HepG2 (cell line): ENCODE data around the gene NLGN2. TPM values are rescaled to one million over a fixed set of nuclear protein-coding genes. Genes with fewer than 3 reads are reported as not detected.

Experiments used
- ATAC-seq: fragments of 200-7000 bp; cut with Tn5 transposase; 3 replicates; pipeline ENCODE4 v1.9.1; 2020; ENCODE audit warnings: mild to moderate bottlenecking, moderate library complexity
- BruUV-seq: library from RNA; stranded (reverse); fragments of 400-500 nt; replicated peaks from 2 replicates; lab custom pipeline; 2021; lab: Mats Ljungman, UMichigan
- CTCF ChIA-PET: fragments of 300-600 bp; formaldehyde crosslinking; extraction: SDS; loops from one replicate; lab custom pipeline; 2021; ENCODE audit warnings: low total read pairs, inconsistent platforms, low intra/inter-chr PET ratio; lab: Yijun Ruan, JAX
- POLR2A ChIA-PET: fragments of 350-600 bp; sonication (Branson Sonifier 250); formaldehyde crosslinking; loops from one replicate; lab custom pipeline; 2020; ENCODE audit warnings: antibody characterized with exemption, inconsistent platforms; lab: Yijun Ruan, JAX
- DNase-seq: peaks from one replicate; pipeline ENCODE4 v3.0.0-alpha.2; 2015; ENCODE audit warnings: low spot score
- FAIRE-seq: peaks from 3 replicates; lab custom pipeline; 2011; peaks lifted over from hg19 to GRCh38; lab: Jason Lieb, UNC
- H2AFZ ChIP-seq: one replicate; pipeline ENCODE4 v1.6.1; 2011; ENCODE audit warnings: low read length, inconsistent platforms
- H3K27ac ChIP-seq: fragments of 300-600 bp; 3 replicates; pipeline ENCODE4 v1.8.0; 2011; ENCODE audit warnings: mixed run types, mild to moderate bottlenecking, mixed read lengths, low read length, inconsistent platforms; ENCODE audit not compliant: insufficient read depth; ENCODE audit errors: extremely low read length
- H3K27me3 ChIP-seq, 2 experiments: fragments of 200-600 bp in 1 of 2; 2 replicates in 1 of 2; 3 replicates in 1 of 2; pipeline versions ENCODE4 v1.6.0 to v1.8.0; 2011; ENCODE audit warnings: low read length in 2 of 2, mild to moderate bottlenecking in 2 of 2, moderate library complexity in 2 of 2, inconsistent platforms in 1 of 2; ENCODE audit not compliant: insufficient read depth in 2 of 2, control insufficient read depth in 1 of 2
- H3K36me3 ChIP-seq, 2 experiments: fragments of 200-600 bp in 1 of 2; replicated peaks in 1 of 2; 2 replicates in 1 of 2; 3 replicates in 1 of 2; pipeline versions ENCODE4 v1.5.1 to v1.8.0; 2011; ENCODE audit warnings: low read length in 2 of 2, inconsistent platforms in 1 of 2; ENCODE audit not compliant: insufficient read depth in 2 of 2, control insufficient read depth in 1 of 2
- H3K4me1 ChIP-seq: 2 replicates; pipeline ENCODE4 v1.5.1; 2012; ENCODE audit warnings: low read length, inconsistent platforms; ENCODE audit not compliant: insufficient read depth
- H3K4me2 ChIP-seq: 2 replicates; pipeline ENCODE4 v1.6.0; 2011; ENCODE audit warnings: low read depth, low read length, inconsistent platforms
- H3K4me3 ChIP-seq, 3 experiments: fragments of 200-600 bp in 1 of 3; sonication (generic), shearing (Covaris generic) in 1 of 3; replicated peaks in 1 of 3; 2 replicates each; pipeline ENCODE4 v1.5.1; 2011 to 2016; ENCODE audit warnings: low read length in 3 of 3, inconsistent platforms in 2 of 3, low read depth in 2 of 3, mild to moderate bottlenecking in 2 of 3, control low read depth in 1 of 3, mixed read lengths in 1 of 3; ENCODE audit not compliant: insufficient read depth in 1 of 3
- H3K79me2 ChIP-seq: one replicate; pipeline ENCODE4 v1.6.1; 2011; ENCODE audit warnings: low read length, inconsistent platforms; ENCODE audit not compliant: insufficient read depth
- H3K9ac ChIP-seq: 2 replicates; pipeline ENCODE4 v1.6.0; 2011; ENCODE audit warnings: mild to moderate bottlenecking, low read depth, low read length, inconsistent platforms; ENCODE audit not compliant: insufficient read depth
- H3K9me3 ChIP-seq: 2 replicates; pipeline ENCODE4 v1.5.1; 2012; ENCODE audit warnings: mild to moderate bottlenecking, low read length
- H4K20me1 ChIP-seq: 2 replicates; pipeline ENCODE4 v1.6.0; 2011; ENCODE audit warnings: inconsistent platforms, mild to moderate bottlenecking, low read length, moderate library complexity; ENCODE audit not compliant: insufficient read depth
- ARID4A ChIP-seq: sonication (generic); formaldehyde crosslinking; IDR thresholded peaks from 2 replicates; pipeline ENCODE4 v1.5.0; 2020; ENCODE audit warnings: mild to moderate bottlenecking, missing genetic modification reagents, borderline replicate concordance
- CREB1 ChIP-seq, 2 experiments: fragments of 450-650 bp in 1 of 2; IDR thresholded peaks; 2 replicates each; pipeline ENCODE4 v1.6.1; 2016 to 2017; ENCODE audit warnings: control low read depth in 1 of 2, mild to moderate bottlenecking in 1 of 2, missing compliant biosample characterization in 1 of 2, missing genetic modification characterization in 1 of 2
- CTCF ChIP-seq: sonication (generic); formaldehyde crosslinking; IDR thresholded peaks from 2 replicates; pipeline ENCODE4 v1.5.0; 2020; ENCODE audit warnings: mild to moderate bottlenecking, missing genetic modification reagents, moderate library complexity
- HNF1B ChIP-seq: sonication (generic); formaldehyde crosslinking; IDR thresholded peaks from 2 replicates; pipeline ENCODE4 v1.5.1; 2020; ENCODE audit warnings: mild to moderate bottlenecking, moderate library complexity, missing genetic modification reagents
- KDM5B ChIP-seq: sonication (generic); formaldehyde crosslinking; IDR thresholded peaks from 2 replicates; pipeline ENCODE4 v1.4.0; 2020; ENCODE audit warnings: missing genetic modification reagents, mild to moderate bottlenecking, borderline replicate concordance
- MLLT10 ChIP-seq: sonication (generic); formaldehyde crosslinking; IDR thresholded peaks from 2 replicates; pipeline ENCODE4 v1.4.0; 2020; ENCODE audit warnings: missing genetic modification reagents
- MTERF4 ChIP-seq: sonication (generic); formaldehyde crosslinking; IDR thresholded peaks from 2 replicates; pipeline ENCODE4 v1.8.0; 2023; ENCODE audit warnings: mild to moderate bottlenecking, missing genetic modification reagents
- PCBP1 ChIP-seq: fragments of 200-400 bp; formaldehyde crosslinking; IDR thresholded peaks from 2 replicates; pipeline ENCODE4 v1.6.1; 2017; ENCODE audit warnings: mild to moderate bottlenecking, low read depth, low read length, borderline replicate concordance
- TGIF2 ChIP-seq: IDR thresholded peaks from 2 replicates; pipeline ENCODE4 v1.6.1; 2016; ENCODE audit warnings: control low read depth, missing compliant biosample characterization
- ZNF558 ChIP-seq: sonication (generic); formaldehyde crosslinking; IDR thresholded peaks from 2 replicates; pipeline ENCODE4 v1.9.0; 2022; ENCODE audit warnings: mild to moderate bottlenecking, missing genetic modification reagents, borderline replicate concordance
- ZNF891 ChIP-seq: sonication (generic); formaldehyde crosslinking; IDR thresholded peaks from 2 replicates; pipeline ENCODE4 v1.5.0; 2020; ENCODE audit warnings: mild to moderate bottlenecking, missing genetic modification reagents
- WGBS: methylation state at CpG from one replicate; pipeline ENCODE4 v1.1.6; 2017; ENCODE audit warnings: low lambda C conversion rate; 5-methylcytosine and 5-hydroxymethylcytosine counted together
- in situ Hi-C: cut with HindIII; loops from 2 replicates; pipeline ENCODE4 v1.10.0; 2017; ENCODE audit warnings: low pct_unique_long_range_greater_than_20kb; ENCODE audit not compliant: extremely low pct_ligation_motif_present
- intact Hi-C: fragments of 100-400 bp; cut with micrococcal nuclease; formaldehyde crosslinking; loops from one replicate; pipeline ENCODE4 v1.10.0; 2022; ENCODE audit not compliant: unreplicated experiment
- polyA plus RNA-seq, 8 experiments: library from polyadenylated mRNA; depleted of rRNA in 3 of 8; stranded (reverse) in 7 of 8; unstranded in 1 of 8; fragments of >200 nt; fragmentation: Illumina TruSeq in 4 of 8; extraction: Trizol in 4 of 8; gene quantifications; 2 replicates each; pipeline versions ENCODE4 v1.2.1 to v1.2.3, GENCODE V29; 2011 to 2016; ENCODE audit warnings: low read depth in 4 of 8, missing spikeins in 1 of 8, mixed read lengths in 1 of 8; ENCODE audit not compliant: insufficient read depth in 1 of 8
- total RNA-seq, 5 experiments: library from RNA; depleted of rRNA; stranded (reverse); fragments of >200 nt; fragmentation: Illumina TruSeq; extraction: Trizol; gene quantifications; 2 replicates each; pipeline ENCODE4 v1.2.3, GENCODE V29; 2016; ENCODE audit warnings: low read depth in 1 of 5

Gene NLGN2
- total and polyA plus RNA-seq, 2 of the 13 experiments (the other 11 are each of a cell fraction or from before 2014, with no cell fraction given) = 1.9 to 11.0 TPM

- intact Hi-C loops = loop anchor here (1.0 to 2.0 kb wide), 2 partner anchors 32 to 75 kb away; partner anchors contain the start of gene TMEM256
- TF ChIP-seq CTCF (CRISPR knock-in tag) = peak; percentile 56
- no peak for TF ChIP-seq CREB1 (IDR thresholded peaks at IDR 0.05)
- no peak for TF ChIP-seq CREB1 (CRISPR knock-in tag; IDR thresholded peaks at IDR 0.05)
- TF ChIP-seq ZNF558 (CRISPR knock-in tag) = no peak
- 0 out of 2 replicates have a peak, but pooled peaks have one; percentile 19 for TF ChIP-seq PCBP1
- 0 out of 2 replicates have a peak, but pooled peaks have one; percentile 36 for TF ChIP-seq HNF1B (CRISPR knock-in tag)
- TF ChIP-seq MTERF4 (CRISPR knock-in tag) = no peak
- TF ChIP-seq TGIF2 = peak; percentile 16; the same call in 1 of the 2 replicates
- peak; percentile 27; the same call in 1 of the 2 replicates for TF ChIP-seq KDM5B
- peak; percentile 60; the same call in 1 of the 2 replicates for TF ChIP-seq ZNF891
- no peak for TF ChIP-seq MLLT10
- peak; percentile 52; the same call in 1 of the 2 replicates for TF ChIP-seq ARID4A
These were observed 28.3 kb downstream of the NLGN2 start for GRCh38 chr17:7435676-7436555.

More at GRCh38 chr17:7435676-7436555, 28.3 kb downstream of the NLGN2 start:
- WGBS = 56% methylated on average over 31 of the region's 49 CpGs
- in situ Hi-C loops = loop anchor here (5.0 kb wide), 2 partner anchors 41 to 79 kb away; partner anchors contain the start of genes TMEM95 and ZBTB4
- FAIRE-seq (no peak), ATAC-seq (peak; percentile 29), DNase-seq (no peak)
- Histone ChIP-seq H4K20me1 (no peaks in the 10 kb centered on the region), H3K9ac (peak overlapping the region; percentile 58), H3K9me3 (no peaks in the 10 kb centered on the region), H3K4me2 (peak overlapping the region; percentile 85), H3K4me3 (peak overlapping the region; percentile 62 to 75 (median 72)), H3K27ac (peak overlapping the region; percentile 13), H3K27me3 (peaks cover 0 to 2% of the 10 kb centered on the region in 2 experiments; a peak in 2 of 5 replicates), H3K4me1 (peaks cover 30% of the 10 kb centered on the region), H3K79me2 (no peaks in the 10 kb centered on the region), H3K36me3 (no peaks in the 10 kb centered on the region), H2AFZ (no peak overlapping the region)
- ChIA-PET CTCF (interaction anchor here (0.7 to 2.1 kb wide), 2 partner anchors 68 to 80 kb away, joined by 3 to 11 read pairs; no protein-coding TSS in a partner anchor), POLR2A (interaction anchor here (1.0 to 3.8 kb wide), 11 partner anchors 10 to 252 kb away, joined by 3 to 52 read pairs (median 4); partner anchors contain the start of genes CHRNB1, MPDU1, POLR2A and SLC35G6)
- BruUV-seq = TSS peak; percentile 85
